GM10248 (cell line): Measurements from ENCODE around the gene NUP62CL.
"Not testable (repeated sequence)": the region's sequence is repeated elsewhere in the genome, so short reads cannot be mapped to it uniquely, and the experiment has no call there.

ENCODE experiments used
- CTCF ChIA-PET: fragments of 300-600 bp; sonication (Branson Sonifier 250); formaldehyde crosslinking; extraction: SDS; loops from one replicate; lab custom pipeline; 2021; ENCODE audit warnings: antibody characterized with exemption; lab: Yijun Ruan, JAX
- POLR2A ChIA-PET: fragments of 350-650 bp; sonication (Branson Sonifier 250); formaldehyde crosslinking; extraction: SDS; loops from one replicate; lab custom pipeline; 2020; ENCODE audit warnings: antibody characterized with exemption; lab: Yijun Ruan, JAX
- DNase-seq: peaks from one replicate; pipeline ENCODE4 v3.0.0; 2012; ENCODE audit errors: extremely low spot score
- TF ChIP-seq, protein P1 (sequence below): IDR thresholded peaks from 2 replicates; pipeline ENCODE4 v1.5.1; 2012; ENCODE audit warnings: mild to moderate bottlenecking, low read depth; ENCODE audit errors: extremely low read depth, missing control alignments, control extremely low read depth

NUP62CL gene

DNA sequence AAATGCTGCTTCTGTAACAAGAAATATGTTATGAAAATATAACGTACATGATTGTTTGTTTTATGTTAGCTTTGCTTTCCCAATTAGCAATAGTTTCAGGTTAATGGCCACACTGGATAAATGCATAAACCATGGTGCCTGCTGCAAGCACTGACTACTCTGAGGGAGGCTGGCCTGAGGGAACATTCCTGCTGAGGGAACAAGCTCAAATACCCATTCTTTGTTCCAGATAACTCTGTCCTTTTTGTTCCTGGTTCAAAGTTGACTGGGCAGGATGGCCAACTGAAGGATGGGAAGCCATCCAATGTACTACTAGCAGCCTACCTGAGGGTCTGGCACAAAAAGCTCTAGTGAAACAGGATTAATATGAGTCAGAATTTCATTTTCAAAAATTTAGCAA is 37.5 kb downstream of the NUP62CL start:
- POLR2A ChIA-PET, result no interaction called here
- DNase-seq, result no peak
- CTCF ChIA-PET, result no interaction called here
- TF ChIP-seq, protein P1, sequence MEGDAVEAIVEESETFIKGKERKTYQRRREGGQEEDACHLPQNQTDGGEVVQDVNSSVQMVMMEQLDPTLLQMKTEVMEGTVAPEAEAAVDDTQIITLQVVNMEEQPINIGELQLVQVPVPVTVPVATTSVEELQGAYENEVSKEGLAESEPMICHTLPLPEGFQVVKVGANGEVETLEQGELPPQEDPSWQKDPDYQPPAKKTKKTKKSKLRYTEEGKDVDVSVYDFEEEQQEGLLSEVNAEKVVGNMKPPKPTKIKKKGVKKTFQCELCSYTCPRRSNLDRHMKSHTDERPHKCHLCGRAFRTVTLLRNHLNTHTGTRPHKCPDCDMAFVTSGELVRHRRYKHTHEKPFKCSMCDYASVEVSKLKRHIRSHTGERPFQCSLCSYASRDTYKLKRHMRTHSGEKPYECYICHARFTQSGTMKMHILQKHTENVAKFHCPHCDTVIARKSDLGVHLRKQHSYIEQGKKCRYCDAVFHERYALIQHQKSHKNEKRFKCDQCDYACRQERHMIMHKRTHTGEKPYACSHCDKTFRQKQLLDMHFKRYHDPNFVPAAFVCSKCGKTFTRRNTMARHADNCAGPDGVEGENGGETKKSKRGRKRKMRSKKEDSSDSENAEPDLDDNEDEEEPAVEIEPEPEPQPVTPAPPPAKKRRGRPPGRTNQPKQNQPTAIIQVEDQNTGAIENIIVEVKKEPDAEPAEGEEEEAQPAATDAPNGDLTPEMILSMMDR, result no peak

DNA sequence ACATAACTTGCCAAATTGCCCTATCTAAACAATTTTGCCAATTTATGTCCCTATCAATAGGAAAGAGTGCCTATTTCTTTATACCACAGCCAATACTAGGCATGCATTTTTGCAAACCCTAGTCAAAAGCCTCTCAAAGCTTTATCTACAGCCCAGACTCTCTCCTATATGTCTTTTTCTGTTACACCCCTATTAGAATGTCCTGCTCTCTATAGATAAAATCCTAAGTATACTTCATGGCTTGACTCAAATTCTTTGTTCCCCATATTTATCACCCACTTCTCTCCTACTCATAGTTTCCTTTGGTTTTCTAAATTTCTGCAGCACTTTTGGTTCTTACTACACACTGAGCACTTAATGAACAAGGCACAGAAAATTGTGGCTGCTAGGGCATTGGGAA is 38.0 kb downstream of the NUP62CL start:
- POLR2A ChIA-PET, result no interaction called here
- CTCF ChIA-PET, result no interaction called here
- DNase-seq, result no peak
- TF ChIP-seq, protein P1, result no peak

DNA sequence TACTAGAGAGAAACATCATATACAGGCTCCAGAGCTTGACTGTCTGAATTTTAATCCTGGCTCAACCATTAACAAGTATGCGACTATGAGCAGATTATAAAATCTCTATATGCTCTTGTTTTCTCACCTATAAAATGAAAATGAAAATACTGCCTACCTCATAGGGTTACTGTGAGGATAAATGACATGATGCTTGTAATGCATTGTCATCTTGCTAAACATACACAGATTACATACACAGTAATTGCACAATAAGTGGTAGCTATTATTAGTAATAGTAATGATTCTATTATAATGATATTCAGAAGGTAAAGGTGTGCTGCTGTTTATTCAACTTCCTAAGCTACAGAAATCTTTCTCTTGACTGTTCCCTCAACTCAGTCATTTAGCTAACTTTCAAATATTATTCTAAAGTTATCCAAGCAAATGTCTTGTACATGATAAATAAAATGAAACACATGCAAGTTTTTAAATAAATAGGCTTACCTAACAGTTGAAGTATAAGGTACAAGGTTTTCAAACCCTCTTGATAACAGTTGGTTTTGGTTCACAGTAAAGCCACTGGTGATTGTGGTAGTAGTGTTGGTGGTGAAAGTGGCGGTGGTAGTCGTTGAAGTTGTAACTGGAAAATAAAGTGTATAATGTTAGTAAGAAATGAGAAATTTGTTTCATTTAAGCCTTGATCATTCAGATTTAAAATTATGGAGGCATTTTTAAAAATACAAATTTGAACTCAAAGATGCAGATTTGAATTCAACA is 38.9 kb downstream of the NUP62CL start:
- TF ChIP-seq, protein P1, result no peak
- ChIA-PET POLR2A (no interaction called here), CTCF (no interaction called here)
- DNase-seq, result no peak

DNA sequence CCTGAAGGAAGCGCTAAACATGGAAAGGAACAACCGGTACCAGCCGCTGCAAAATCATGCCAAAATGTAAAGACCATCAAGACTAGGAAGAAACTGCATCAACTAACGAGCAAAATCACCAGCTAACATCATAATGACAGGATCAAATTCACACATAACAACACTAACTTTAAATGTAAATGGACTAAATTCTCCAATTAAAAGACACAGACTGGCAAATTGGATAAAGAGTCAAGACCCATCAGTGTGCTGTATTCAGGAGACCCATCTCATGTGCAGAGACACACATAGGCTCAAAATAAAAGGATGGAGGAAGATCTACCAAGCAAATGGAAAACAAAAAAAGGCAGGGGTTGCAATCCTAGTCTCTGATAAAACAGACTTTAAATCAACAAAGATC is 48.6 kb downstream of the NUP62CL start:
- POLR2A ChIA-PET, CTCF ChIA-PET, DNase-seq: not testable (repeated sequence)

DNA sequence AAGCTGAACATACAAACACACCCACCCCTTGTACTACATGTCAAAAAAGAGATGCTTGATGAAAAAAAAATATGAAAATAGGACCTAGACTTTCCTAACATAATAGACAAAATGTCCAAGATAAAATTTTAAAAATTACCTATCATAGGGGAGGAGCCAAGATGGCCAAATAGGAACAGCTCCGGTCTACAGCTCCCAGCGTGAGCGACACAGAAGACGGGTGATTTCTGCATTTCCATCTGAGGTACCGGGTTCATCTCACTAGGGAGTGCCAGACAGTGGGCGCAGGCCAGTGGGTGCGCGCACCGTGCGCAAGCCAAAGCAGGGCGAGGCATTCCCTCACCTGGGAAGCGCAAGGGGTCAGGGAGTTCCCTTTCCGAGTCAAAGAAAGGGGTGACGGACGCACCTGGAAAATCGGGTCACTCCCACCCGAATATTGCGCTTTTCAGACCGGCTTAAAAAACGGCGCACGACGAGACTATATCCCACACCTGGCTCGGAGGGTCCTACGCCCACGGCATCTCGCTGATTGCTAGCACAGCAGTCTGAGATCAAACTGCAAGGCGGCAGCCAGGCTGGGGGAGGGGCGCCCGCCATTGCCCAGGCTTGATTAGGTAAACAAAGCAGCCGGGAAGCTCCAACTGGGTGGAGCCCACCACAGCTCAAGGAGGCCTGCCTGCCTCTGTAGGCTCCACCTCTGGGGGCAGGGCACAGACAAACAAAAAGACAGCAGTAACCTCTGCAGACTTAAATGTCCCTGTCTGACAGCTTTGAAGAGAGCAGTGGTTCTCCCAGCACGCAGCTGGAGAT is 50.4 kb downstream of the NUP62CL start:
- POLR2A ChIA-PET, CTCF ChIA-PET, DNase-seq: not testable (repeated sequence)

DNA sequence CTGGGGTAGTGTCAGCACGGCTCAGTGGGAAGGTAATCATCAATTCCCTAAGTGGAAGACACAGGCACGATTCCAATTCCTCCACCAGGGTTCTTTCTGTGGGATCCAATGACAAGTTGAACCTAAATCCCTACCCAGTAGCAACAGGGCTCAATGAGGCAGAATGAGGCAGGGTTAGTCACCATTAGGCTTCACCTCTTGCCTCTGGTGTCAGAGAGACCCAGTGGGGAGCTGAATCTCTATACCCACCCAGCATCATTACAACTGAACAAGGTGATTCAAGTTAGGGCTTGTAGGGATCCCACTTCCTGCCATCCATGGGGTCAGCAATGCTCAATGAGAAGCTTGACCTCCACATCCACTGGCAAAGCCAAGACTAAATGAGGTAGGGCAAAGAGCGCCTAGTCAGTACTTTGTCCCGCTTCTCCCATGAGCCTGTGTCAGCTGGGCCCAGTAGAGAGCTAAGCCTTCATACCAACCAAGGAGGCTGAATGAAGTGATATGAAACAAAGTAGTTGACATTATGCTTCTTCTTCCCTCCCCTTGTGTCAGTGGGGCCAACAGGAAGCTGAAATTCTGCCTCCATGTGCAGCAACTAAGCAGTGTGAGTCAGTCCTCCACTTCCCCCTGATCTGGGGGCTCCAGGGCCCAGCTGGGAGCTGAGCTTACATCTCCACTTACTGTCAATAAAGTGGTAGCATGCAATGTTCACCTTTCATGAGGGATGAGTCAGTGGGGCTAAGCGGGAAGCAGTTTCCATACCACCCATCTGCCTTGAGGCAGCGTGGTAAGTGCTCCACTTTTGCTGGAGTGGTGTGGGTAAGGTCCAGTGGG is 51.2 kb downstream of the NUP62CL start:
- ChIA-PET CTCF (interaction anchor here (0.8 kb wide), 1 partner anchor 22 kb away, joined by 3 read pairs; no protein-coding TSS in a partner anchor), POLR2A (no interaction called here)
- TF ChIP-seq, protein P1, result no peak
- peak; percentile 3 for DNase-seq

DNA sequence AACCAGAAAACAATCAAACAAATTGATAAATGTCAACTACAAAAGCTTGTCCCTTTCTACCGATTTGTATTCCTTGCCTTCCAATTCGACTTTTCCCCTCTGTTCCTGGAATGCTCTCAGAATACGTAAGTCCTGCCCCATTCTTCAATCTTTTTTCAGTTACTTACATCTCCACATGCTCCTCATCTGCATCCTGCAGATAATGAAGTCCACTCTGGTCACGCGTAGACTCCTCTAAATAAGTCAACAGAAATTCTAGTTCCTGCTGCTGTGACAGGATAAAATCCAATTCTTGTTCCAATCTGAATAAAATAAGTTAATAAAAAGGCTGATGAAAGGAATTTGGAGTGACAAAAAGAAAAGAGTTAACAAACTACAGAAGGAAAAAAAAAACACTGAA is 53.2 kb downstream of the NUP62CL start:
- CTCF ChIA-PET, result no interaction called here
- TF ChIP-seq, protein P1, result no peak
- no peak for DNase-seq
- POLR2A ChIA-PET, result no interaction called here
